IPS-15b (cell line): ENCODE measurements around the gene PDHX.
"Not testable (repeated sequence)": the region's sequence is repeated elsewhere in the genome, so short reads cannot be mapped to it uniquely, and the experiment has no call there.

Experiments used
- H3K27me3 ChIP-seq: one replicate; pipeline ENCODE4 v1.6.1; 2013; ENCODE audit warnings: low read length; ENCODE audit not compliant: control insufficient read depth, insufficient read depth
- H3K36me3 ChIP-seq: one replicate; pipeline ENCODE4 v1.6.1; 2013; ENCODE audit warnings: low read length; ENCODE audit not compliant: control insufficient read depth, insufficient read depth
- H3K4me1 ChIP-seq: one replicate; pipeline ENCODE4 v1.6.1; 2013; ENCODE audit warnings: mild to moderate bottlenecking, low read length; ENCODE audit not compliant: control insufficient read depth, insufficient read depth
- H3K4me3 ChIP-seq: one replicate; pipeline ENCODE4 v1.5.1; 2013; ENCODE audit warnings: low read depth, low read length
- H3K9ac ChIP-seq: one replicate; pipeline ENCODE4 v1.6.1; 2013; ENCODE audit warnings: low read depth, mild to moderate bottlenecking, low read length
- H3K9me3 ChIP-seq: one replicate; pipeline ENCODE4 v1.6.1; 2013; ENCODE audit warnings: mild to moderate bottlenecking, low read length; ENCODE audit not compliant: control insufficient read depth, insufficient read depth

Gene PDHX

GRCh38 chr11:34896191-34896590 lies 20.2 kb upstream of the PDHX start:
- not testable (repeated sequence) for H3K4me1 ChIP-seq, H3K27me3 ChIP-seq, H3K36me3 ChIP-seq, H3K4me3 ChIP-seq, H3K9ac ChIP-seq
- peaks cover 23% of the 10 kb centered on the region for H3K9me3 ChIP-seq

GRCh38 chr11:34897171-34897870 lies 19.1 kb upstream of the PDHX start:
- Histone ChIP-seq H3K36me3 (no peaks in the 10 kb centered on the region), H3K9me3 (peaks cover 28% of the 10 kb centered on the region), H3K27me3 (no peaks in the 10 kb centered on the region)

GRCh38 chr11:34898474-34898873 lies 17.9 kb upstream of the PDHX start:
- H3K4me3 ChIP-seq, result no peak overlapping the region

More at GRCh38 chr11:34897171-34897870, 19.1 kb upstream of the PDHX start:
- H3K9ac ChIP-seq, result no peak overlapping the region
- H3K4me1 ChIP-seq, result no peaks in the 10 kb centered on the region
- no peak overlapping the region for H3K4me3 ChIP-seq

GRCh38 chr11:34899633-34900016 lies 16.8 kb upstream of the PDHX start:
- Histone ChIP-seq H3K9me3 (peaks cover 28% of the 10 kb centered on the region), H3K27me3 (no peaks in the 10 kb centered on the region), H3K9ac (no peak overlapping the region), H3K36me3 (peaks cover 4% of the 10 kb centered on the region), H3K4me3 (no peak overlapping the region), H3K4me1 (no peaks in the 10 kb centered on the region)

More at GRCh38 chr11:34898474-34898873, 17.9 kb upstream of the PDHX start:
- H3K4me1 ChIP-seq, result no peaks in the 10 kb centered on the region
- no peak overlapping the region for H3K9ac ChIP-seq
- no peaks in the 10 kb centered on the region for H3K27me3 ChIP-seq
- peaks cover 28% of the 10 kb centered on the region for H3K9me3 ChIP-seq
- H3K36me3 ChIP-seq, result peaks cover 4% of the 10 kb centered on the region

- H3K4me3 ChIP-seq, result no peak overlapping the region
- peaks cover 18% of the 10 kb centered on the region for H3K9me3 ChIP-seq
- H3K9ac ChIP-seq, result no peak overlapping the region
- H3K4me1 ChIP-seq, result peaks cover 17% of the 10 kb centered on the region
- peaks cover 4% of the 10 kb centered on the region for H3K36me3 ChIP-seq
- H3K27me3 ChIP-seq, result no peaks in the 10 kb centered on the region
Measured at GRCh38 chr11:34904421-34904955, 11.9 kb upstream of the PDHX start.

- Histone ChIP-seq H3K9ac (no peak overlapping the region), H3K4me3 (no peak overlapping the region), H3K36me3 (peaks cover 4% of the 10 kb centered on the region), H3K4me1 (peaks cover 18% of the 10 kb centered on the region), H3K9me3 (peaks cover 9% of the 10 kb centered on the region), H3K27me3 (no peaks in the 10 kb centered on the region)
Measured at GRCh38 chr11:34905666-34906065, 10.8 kb upstream of the PDHX start.

- peaks cover 18% of the 10 kb centered on the region for H3K4me1 ChIP-seq
- no peak overlapping the region for H3K9ac ChIP-seq
- H3K4me3 ChIP-seq, result no peak overlapping the region
- H3K36me3 ChIP-seq, result peaks cover 2% of the 10 kb centered on the region
- H3K27me3 ChIP-seq, result no peaks in the 10 kb centered on the region
- no peaks in the 10 kb centered on the region for H3K9me3 ChIP-seq
Measured at GRCh38 chr11:34907934-34908593, 8.4 kb upstream of the PDHX start.

- H3K27me3 ChIP-seq, result no peaks in the 10 kb centered on the region
- H3K4me3 ChIP-seq, result no peak overlapping the region
- H3K9ac ChIP-seq, result no peak overlapping the region
- no peaks in the 10 kb centered on the region for H3K9me3 ChIP-seq
- H3K4me1 ChIP-seq, result peaks cover 18% of the 10 kb centered on the region
- no peaks in the 10 kb centered on the region for H3K36me3 ChIP-seq
Measured at GRCh38 chr11:34909415-34909814, 7.0 kb upstream of the PDHX start.

- Histone ChIP-seq H3K4me1 (peaks cover 18% of the 10 kb centered on the region), H3K36me3 (no peaks in the 10 kb centered on the region), H3K27me3 (no peaks in the 10 kb centered on the region), H3K9ac (no peak overlapping the region), H3K4me3 (no peak overlapping the region), H3K9me3 (no peaks in the 10 kb centered on the region)
Measured at GRCh38 chr11:34909955-34910354, 6.5 kb upstream of the PDHX start.

GRCh38 chr11:34910817-34911216 lies 5.6 kb upstream of the PDHX start:
- peaks cover 18% of the 10 kb centered on the region for H3K4me1 ChIP-seq
- no peak overlapping the region for H3K4me3 ChIP-seq
- no peaks in the 10 kb centered on the region for H3K27me3 ChIP-seq
- H3K9ac ChIP-seq, result no peak overlapping the region
- H3K36me3 ChIP-seq, result no peaks in the 10 kb centered on the region
- H3K9me3 ChIP-seq, result no peaks in the 10 kb centered on the region

- Histone ChIP-seq H3K36me3 (no peaks in the 10 kb centered on the region), H3K9me3 (no peaks in the 10 kb centered on the region), H3K4me3 (no peak overlapping the region), H3K4me1 (peaks cover 18% of the 10 kb centered on the region), H3K9ac (no peak overlapping the region), H3K27me3 (no peaks in the 10 kb centered on the region)
Measured at GRCh38 chr11:34911676-34912075, 4.7 kb upstream of the PDHX start.

- H3K4me3 ChIP-seq, H3K27me3 ChIP-seq, H3K9me3 ChIP-seq, H3K9ac ChIP-seq, H3K36me3 ChIP-seq, H3K4me1 ChIP-seq: not testable (repeated sequence)
Measured at GRCh38 chr11:34913556-34913955, 2.9 kb upstream of the PDHX start.
